Measurements from ENCODE around the gene MKNK1.

The MKNK1 gene

GRCh38 chr1:46637444-46638083 is 33.5 kb upstream of the MKNK1 start:
- no peak for DNase-seq (ENCODE audit: low read depth)
- TF ChIP-seq, protein P1, sequence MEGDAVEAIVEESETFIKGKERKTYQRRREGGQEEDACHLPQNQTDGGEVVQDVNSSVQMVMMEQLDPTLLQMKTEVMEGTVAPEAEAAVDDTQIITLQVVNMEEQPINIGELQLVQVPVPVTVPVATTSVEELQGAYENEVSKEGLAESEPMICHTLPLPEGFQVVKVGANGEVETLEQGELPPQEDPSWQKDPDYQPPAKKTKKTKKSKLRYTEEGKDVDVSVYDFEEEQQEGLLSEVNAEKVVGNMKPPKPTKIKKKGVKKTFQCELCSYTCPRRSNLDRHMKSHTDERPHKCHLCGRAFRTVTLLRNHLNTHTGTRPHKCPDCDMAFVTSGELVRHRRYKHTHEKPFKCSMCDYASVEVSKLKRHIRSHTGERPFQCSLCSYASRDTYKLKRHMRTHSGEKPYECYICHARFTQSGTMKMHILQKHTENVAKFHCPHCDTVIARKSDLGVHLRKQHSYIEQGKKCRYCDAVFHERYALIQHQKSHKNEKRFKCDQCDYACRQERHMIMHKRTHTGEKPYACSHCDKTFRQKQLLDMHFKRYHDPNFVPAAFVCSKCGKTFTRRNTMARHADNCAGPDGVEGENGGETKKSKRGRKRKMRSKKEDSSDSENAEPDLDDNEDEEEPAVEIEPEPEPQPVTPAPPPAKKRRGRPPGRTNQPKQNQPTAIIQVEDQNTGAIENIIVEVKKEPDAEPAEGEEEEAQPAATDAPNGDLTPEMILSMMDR (conservative IDR thresholded peaks at IDR 0.05; ENCODE audit: low read depth, low read length) = no peak
- no peak overlapping the region for H3K4me3 ChIP-seq (ENCODE audit: low read depth, low read length)

DNA sequence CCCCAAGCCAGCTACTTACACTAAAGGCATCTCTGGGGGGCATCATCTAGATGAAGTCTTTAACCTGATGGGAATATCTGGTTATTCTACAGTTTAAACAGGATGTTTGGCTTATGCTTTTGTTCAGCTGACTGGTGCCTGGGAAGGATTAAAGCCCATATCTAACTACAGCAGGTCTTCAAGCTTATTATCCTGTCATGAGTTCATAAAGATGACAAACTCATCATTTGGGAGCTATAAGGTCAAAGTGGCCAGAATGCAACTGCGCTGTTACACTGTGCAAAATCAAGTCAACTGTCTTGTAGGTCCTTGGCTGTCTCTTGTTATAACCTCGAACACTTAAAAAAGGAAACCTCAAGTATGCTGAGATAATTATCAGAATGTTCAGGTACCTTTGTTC is 31.1 kb upstream of the MKNK1 start:
- TF ChIP-seq, protein P1 (conservative IDR thresholded peaks at IDR 0.05; ENCODE audit: low read depth, low read length) = no peak
- no peak overlapping the region for H3K4me3 ChIP-seq (ENCODE audit: low read depth, low read length)
- no peak for DNase-seq (ENCODE audit: low read depth)

DNA sequence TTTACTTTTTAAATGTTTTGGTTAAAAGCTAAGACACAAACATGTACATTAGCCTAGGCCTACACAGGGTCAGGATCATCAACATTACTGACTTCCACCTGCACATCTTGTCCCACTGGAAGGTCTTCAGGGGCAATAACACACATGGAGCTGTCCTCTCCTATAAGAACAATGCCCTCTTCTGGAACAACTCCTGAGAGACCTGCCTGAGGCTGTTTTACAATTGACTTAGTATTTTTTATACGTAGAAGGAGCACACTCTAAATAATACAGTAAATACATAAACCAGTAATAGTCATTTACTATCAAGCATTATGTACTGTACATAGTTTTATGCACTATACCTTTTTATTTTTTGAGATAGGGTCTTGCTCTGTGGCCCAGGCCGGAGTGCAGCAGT is 26.7 kb upstream of the MKNK1 start:
- DNase-seq (ENCODE audit: low read depth) = no peak
- TF ChIP-seq, protein P1 (conservative IDR thresholded peaks at IDR 0.05; ENCODE audit: low read depth, low read length) = no peak
- no peak overlapping the region for H3K4me3 ChIP-seq (ENCODE audit: low read depth, low read length)

GRCh38 chr1:46623743-46624644 is 19.9 kb upstream of the MKNK1 start:
- DNase-seq (ENCODE audit: low read depth) = peak; percentile 15
- TF ChIP-seq, protein P1 (conservative IDR thresholded peaks at IDR 0.05; ENCODE audit: low read depth, low read length) = no peak
- no peak overlapping the region for H3K4me3 ChIP-seq (ENCODE audit: low read depth, low read length)

GRCh38 chr1:46622344-46622743 is 18.3 kb upstream of the MKNK1 start:
- TF ChIP-seq, protein P1 (conservative IDR thresholded peaks at IDR 0.05; ENCODE audit: low read depth, low read length) = peak; percentile 76
- peak; percentile 91 for DNase-seq (ENCODE audit: low read depth)
- peak overlapping the region; percentile 7 for H3K4me3 ChIP-seq (ENCODE audit: low read depth, low read length)

DNA sequence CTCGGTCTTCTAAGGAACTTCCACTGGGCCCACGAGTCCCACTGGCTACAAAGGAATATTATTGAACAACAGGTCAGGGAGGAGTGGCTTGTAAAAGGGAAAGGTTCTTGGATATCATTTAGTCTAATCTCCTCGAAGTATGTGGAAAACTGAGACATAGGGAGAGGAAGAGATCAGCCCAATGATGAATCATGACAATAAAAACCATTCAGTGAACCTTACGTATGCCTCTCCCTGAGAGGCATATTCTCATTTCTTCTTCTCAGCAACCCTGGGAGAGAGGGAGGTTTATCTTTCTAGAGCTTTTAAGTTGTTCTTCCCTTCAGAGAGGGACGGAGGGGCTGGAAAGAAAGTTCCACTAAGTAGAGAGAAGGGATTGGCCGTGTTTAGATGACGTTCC is 17.9 kb upstream of the MKNK1 start:
- H3K4me3 ChIP-seq (ENCODE audit: low read depth, low read length) = no peak overlapping the region
- TF ChIP-seq, protein P1 (conservative IDR thresholded peaks at IDR 0.05; ENCODE audit: low read depth, low read length) = no peak
- DNase-seq (ENCODE audit: low read depth) = no peak
